Omental fat pad (tissue), 4 donors: ENCODE measurements around the gene ERCC6L2. TPM values are rescaled to one million over a fixed set of nuclear protein-coding genes. Genes with fewer than 3 reads are reported as not detected.

ENCODE experiments used
- ATAC-seq: fragments of 150-250 bp; one replicate; pipeline ENCODE4 v1.9.1; 2016; ENCODE audit warnings: mild to moderate bottlenecking, moderate library complexity; ENCODE audit not compliant: low FRiP score
- DNase-seq: peaks from one replicate; pipeline ENCODE4 v3.0.0-alpha.2; 2019; ENCODE audit warnings: low spot score
- CTCF ChIP-seq, 3 donors: fragments of 450-650 bp; IDR thresholded peaks; one replicate each; pipeline ENCODE4 v1.5.1; 2016 to 2017; ENCODE audit warnings: antibody characterized with exemption in 3 of 3, mild to moderate bottlenecking in 3 of 3, moderate library complexity in 2 of 3
- total RNA-seq, 4 donors: library from RNA; depleted of rRNA; stranded (reverse); fragments of >200 nt; gene quantifications; one replicate each; pipeline ENCODE4 v1.1.0, GENCODE V29; 2016

ERCC6L2 gene
- total RNA-seq, 4 donors from 2014 or later, result 48.9 to 84.6 (median 58.1) TPM

- TF ChIP-seq CTCF (IDR thresholded peaks at IDR 0.05), result no peak
- DNase-seq (no peak), ATAC-seq (no peak)
Observed at GRCh38 chr9:95877984-95878383, 2.5 kb downstream of the ERCC6L2 start.

GRCh38 chr9:95879591-95879990 is 4.1 kb downstream of the ERCC6L2 start:
- no peak for ATAC-seq
- DNase-seq, result no peak
- no peak for TF ChIP-seq CTCF (IDR thresholded peaks at IDR 0.05)

- no peak for DNase-seq
- no peak for ATAC-seq
- no peak for TF ChIP-seq CTCF (IDR thresholded peaks at IDR 0.05)
Observed at GRCh38 chr9:95880021-95880690, 4.7 kb downstream of the ERCC6L2 start.

- TF ChIP-seq CTCF (IDR thresholded peaks at IDR 0.05), result no peak
- no peak for DNase-seq
- ATAC-seq, result no peak
Observed at GRCh38 chr9:95887926-95888497, 12.5 kb downstream of the ERCC6L2 start.

GRCh38 chr9:95890594-95890993 is 15.1 kb downstream of the ERCC6L2 start:
- ATAC-seq (no peak), DNase-seq (no peak)

GRCh38 chr9:95891067-95891671 is 15.7 kb downstream of the ERCC6L2 start:
- no peak for TF ChIP-seq CTCF (IDR thresholded peaks at IDR 0.05)
- no peak for ATAC-seq
- no peak for DNase-seq

More at GRCh38 chr9:95890594-95890993, 15.1 kb downstream of the ERCC6L2 start:
- TF ChIP-seq CTCF (IDR thresholded peaks at IDR 0.05), result no peak

- no peak for ATAC-seq
- no peak for TF ChIP-seq CTCF (IDR thresholded peaks at IDR 0.05)
Observed at GRCh38 chr9:95892690-95893089, 17.2 kb downstream of the ERCC6L2 start.

More at GRCh38 chr9:95892690-95893089, 17.2 kb downstream of the ERCC6L2 start:
- DNase-seq, result no peak
